GM12878 (cell line): ENCODE measurements around the gene SPA17. TPM values are rescaled to one million over a fixed set of nuclear protein-coding genes. Genes with fewer than 3 reads are reported as not detected.

Experiments used
- ATAC-seq: fragments of 200-7000 bp; cut with Tn5 transposase; 3 replicates; pipeline ENCODE4 v1.9.1; 2020; ENCODE audit warnings: mild to moderate bottlenecking, moderate library complexity
- BruUV-seq: library from RNA; stranded (reverse); fragments of 400-500 nt; replicated peaks from 2 replicates; lab custom pipeline; 2021; lab: Mats Ljungman, UMichigan
- CTCF ChIA-PET: fragments of 300-600 bp; sonication (Branson Sonifier 250); formaldehyde crosslinking; extraction: SDS; loops from one replicate; lab custom pipeline; 2021; ENCODE audit warnings: inconsistent platforms; lab: Yijun Ruan, JAX
- POLR2A ChIA-PET: fragments of 350-600 bp; formaldehyde crosslinking; extraction: SDS; loops from one replicate; lab custom pipeline; 2021; ENCODE audit warnings: inconsistent platforms; lab: Charles Lee
- RAD21 ChIA-PET: fragments of 300-600 bp; sonication (Branson Sonifier 250); formaldehyde crosslinking; loops from one replicate; lab custom pipeline; 2023; ENCODE audit warnings: antibody characterized with exemption; ENCODE audit not compliant: unreplicated experiment; lab: Charles Lee
- SMC1A ChIA-PET: fragments of 300-600 bp; sonication (Branson Sonifier 250); formaldehyde crosslinking; loops from one replicate; lab custom pipeline; 2023; ENCODE audit not compliant: unreplicated experiment, uncharacterized antibody; lab: Charles Lee
- DNase-seq: peaks from one replicate; pipeline ENCODE4 v3.0.0-alpha.2; 2011; ENCODE audit warnings: low read depth, low spot score
- FAIRE-seq: peaks from 3 replicates; lab custom pipeline; 2011; peaks lifted over from hg19 to GRCh38; lab: Jason Lieb, UNC
- H2AFZ ChIP-seq: 2 replicates; pipeline ENCODE4 v1.6.0; 2011; ENCODE audit warnings: low read depth, low read length, control low read depth; ENCODE audit not compliant: control insufficient read depth
- H3K27ac ChIP-seq: 2 replicates; pipeline ENCODE4 v1.5.1; 2011; ENCODE audit warnings: control low read depth; ENCODE audit not compliant: control insufficient read depth, insufficient read depth
- H3K27me3 ChIP-seq, 2 experiments: replicated peaks in 1 of 2; 2 replicates each; pipeline versions ENCODE4 v1.6.0 to v1.6.1; 2011; ENCODE audit warnings: low read length in 1 of 2; ENCODE audit not compliant: control insufficient read depth in 2 of 2, insufficient read depth in 2 of 2
- H3K36me3 ChIP-seq, 2 experiments: 2 replicates each; pipeline ENCODE4 v1.5.1; 2011; ENCODE audit warnings: low read length in 1 of 2; ENCODE audit not compliant: control insufficient read depth in 2 of 2, insufficient read depth in 2 of 2
- H3K4me1 ChIP-seq: 2 replicates; pipeline ENCODE4 v1.6.1; 2011; ENCODE audit warnings: mild to moderate bottlenecking, low read length, moderate library complexity, mixed read lengths; ENCODE audit not compliant: control insufficient read depth, insufficient read depth
- H3K4me2 ChIP-seq: 2 replicates; pipeline ENCODE4 v1.6.0; 2011; ENCODE audit warnings: control low read depth; ENCODE audit not compliant: control insufficient read depth, insufficient read depth
- H3K4me3 ChIP-seq: fragments of 200-600 bp; sonication (generic); 2 replicates; pipeline ENCODE4 v1.5.1; 2016
- H3K79me2 ChIP-seq: 2 replicates; pipeline ENCODE4 v1.6.0; 2011; ENCODE audit warnings: low read length; ENCODE audit not compliant: control insufficient read depth, insufficient read depth
- H3K9ac ChIP-seq: 2 replicates; pipeline ENCODE4 v1.8.0; 2011; ENCODE audit warnings: low read length, control low read depth, mixed read lengths; ENCODE audit not compliant: control insufficient read depth, insufficient read depth
- H3K9me3 ChIP-seq: replicated peaks from 3 replicates; pipeline ENCODE4 v1.5.1; 2011; ENCODE audit warnings: mild to moderate bottlenecking, low read length; ENCODE audit not compliant: control insufficient read depth, insufficient read depth
- H4K20me1 ChIP-seq: 2 replicates; pipeline ENCODE4 v1.6.0; 2011; ENCODE audit not compliant: control insufficient read depth, insufficient read depth
- CREM ChIP-seq: IDR thresholded peaks from 2 replicates; pipeline ENCODE4 v1.6.1; 2014; ENCODE audit warnings: antibody characterized with exemption, low read depth
- LARP7 ChIP-seq: fragments of 450-650 bp; IDR thresholded peaks from 2 replicates; pipeline ENCODE4 v1.6.1; 2017; ENCODE audit warnings: mild to moderate bottlenecking
- SUPT20H ChIP-seq: IDR thresholded peaks from 2 replicates; pipeline ENCODE4 v1.6.1; 2011; ENCODE audit warnings: low read depth, mild to moderate bottlenecking, low read length, moderate library complexity, borderline replicate concordance; ENCODE audit not compliant: control insufficient read depth
- WGBS: methylation state at CpG from one replicate; pipeline ENCODE4 v1.1.6; 2016; ENCODE audit warnings: low lambda C conversion rate; ENCODE audit not compliant: insufficient replicate concordance, insufficient coverage; ENCODE audit errors: missing lambda C conversion rate; 5-methylcytosine and 5-hydroxymethylcytosine counted together
- in situ Hi-C: fragments of 300-500 bp; cut with MboI; formaldehyde crosslinking; loops from 9 replicates; pipeline ENCODE4 v1.14.3; 2018; ENCODE audit warnings: mixed read lengths
- intact Hi-C: fragments of 100-400 bp; cut with micrococcal nuclease; formaldehyde crosslinking; loops from one replicate; pipeline ENCODE4 v1.14.2; 2022; ENCODE audit not compliant: unreplicated experiment
- polyA plus RNA-seq, 11 experiments: library from polyadenylated mRNA; depleted of rRNA in 4 of 11; unstranded in 6 of 11; stranded (reverse) in 5 of 11; fragments of >200 nt; fragmentation: Nextera tagmentation in 4 of 11; fragmentation: Illumina TruSeq in 1 of 11; extraction: Ambion mirVana in 4 of 11; extraction: Trizol in 1 of 11; gene quantifications; 1 replicate in 1 of 11; 2 replicates in 10 of 11; pipeline versions ENCODE4 v1.2.1 to v1.2.3, GENCODE V29; 2011 to 2016; ENCODE audit warnings: inconsistent platforms in 2 of 11, missing spikeins in 2 of 11, low read depth in 1 of 11
- total RNA-seq, 4 experiments: library from RNA; depleted of rRNA in 3 of 4; stranded (reverse); fragments of >200 nt in 3 of 4; fragmentation: Illumina TruSeq in 1 of 4; extraction: Trizol in 1 of 4; gene quantifications; 2 replicates each; pipeline versions ENCODE4 v1.2.1 to v1.2.3, GENCODE V29; 2013 to 2021
- TF ChIP-seq, protein P1 (sequence below), 3 experiments: IDR thresholded peaks in 2 of 3; conservative IDR thresholded peaks in 1 of 3; 2 replicates each; pipeline ENCODE4 v1.5.1; 2011; ENCODE audit warnings: low read depth in 3 of 3, low read length in 3 of 3, mild to moderate bottlenecking in 3 of 3, control low read depth in 2 of 3, moderate library complexity in 2 of 3, inconsistent platforms in 1 of 3, mixed read lengths in 1 of 3; ENCODE audit not compliant: control insufficient read depth in 2 of 3, insufficient read depth in 1 of 3; ENCODE audit errors: extremely low read depth in 1 of 3
- TF ChIP-seq, protein P2 (sequence below): fragments of 450-650 bp; IDR thresholded peaks from 2 replicates; pipeline ENCODE4 v1.6.1; 2014; ENCODE audit warnings: mild to moderate bottlenecking
- TF ChIP-seq, protein P3 (sequence below): fragments of 450-650 bp; IDR thresholded peaks from 2 replicates; pipeline ENCODE4 v1.6.1; 2017; ENCODE audit warnings: mild to moderate bottlenecking, moderate library complexity
- TF ChIP-seq, protein P4 (sequence below): fragments of 150-350 bp; IDR thresholded peaks from 2 replicates; pipeline ENCODE4 v1.6.1; 2014; ENCODE audit warnings: mild to moderate bottlenecking, low read depth, low read length

SPA17 gene
- total and polyA plus RNA-seq, 10 of the 15 experiments (the other 5 are each of a cell fraction or from before 2014, with no cell fraction given): 2.9 to 13.2 (median 8.5) TPM

DNA sequence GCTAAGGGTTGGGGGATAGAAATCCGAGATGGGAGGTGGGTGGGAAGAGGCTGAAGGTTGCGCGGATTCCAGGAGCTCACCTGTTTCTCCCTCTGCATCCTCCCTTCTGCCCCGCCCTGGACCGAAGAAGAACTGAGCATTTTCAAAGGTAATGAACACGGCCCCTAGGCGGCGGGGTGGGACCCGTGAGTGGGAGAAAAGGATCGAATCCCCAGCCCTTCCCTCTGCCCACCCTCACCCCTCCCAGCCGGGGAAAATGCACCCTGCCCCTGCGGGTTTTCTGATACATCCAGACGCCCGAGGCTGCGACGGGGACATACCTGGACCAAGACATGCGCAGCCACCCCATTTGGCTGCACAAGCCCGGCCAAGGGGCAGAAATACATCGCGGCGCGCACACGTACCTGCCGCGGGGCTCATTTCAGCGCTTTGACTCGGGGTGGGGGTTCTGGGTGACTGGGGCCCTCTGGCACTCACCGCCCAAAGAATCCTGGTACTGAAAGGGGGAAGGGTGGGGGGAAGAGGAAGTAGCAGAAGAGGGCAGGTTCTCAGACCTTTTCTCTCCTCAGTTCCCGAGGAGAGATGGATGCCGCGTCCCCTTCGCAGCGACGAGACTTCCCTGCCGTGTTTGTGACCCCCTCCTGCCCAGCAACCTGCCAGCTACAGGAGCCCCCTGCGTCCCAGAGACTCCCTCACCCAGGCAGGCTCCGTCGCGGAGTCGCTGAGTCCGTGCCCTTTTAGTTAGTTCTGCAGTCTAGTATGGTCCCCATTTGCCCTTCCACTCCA lies 72.3 kb downstream of the SPA17 start:
- H3K4me1 ChIP-seq: peaks cover 4% of the 10 kb centered on the region; the same call in 1 of the 2 replicates
- TF ChIP-seq LARP7 (no peak), CREM (no peak), SUPT20H (no peak)
- TF ChIP-seq, protein P1, sequence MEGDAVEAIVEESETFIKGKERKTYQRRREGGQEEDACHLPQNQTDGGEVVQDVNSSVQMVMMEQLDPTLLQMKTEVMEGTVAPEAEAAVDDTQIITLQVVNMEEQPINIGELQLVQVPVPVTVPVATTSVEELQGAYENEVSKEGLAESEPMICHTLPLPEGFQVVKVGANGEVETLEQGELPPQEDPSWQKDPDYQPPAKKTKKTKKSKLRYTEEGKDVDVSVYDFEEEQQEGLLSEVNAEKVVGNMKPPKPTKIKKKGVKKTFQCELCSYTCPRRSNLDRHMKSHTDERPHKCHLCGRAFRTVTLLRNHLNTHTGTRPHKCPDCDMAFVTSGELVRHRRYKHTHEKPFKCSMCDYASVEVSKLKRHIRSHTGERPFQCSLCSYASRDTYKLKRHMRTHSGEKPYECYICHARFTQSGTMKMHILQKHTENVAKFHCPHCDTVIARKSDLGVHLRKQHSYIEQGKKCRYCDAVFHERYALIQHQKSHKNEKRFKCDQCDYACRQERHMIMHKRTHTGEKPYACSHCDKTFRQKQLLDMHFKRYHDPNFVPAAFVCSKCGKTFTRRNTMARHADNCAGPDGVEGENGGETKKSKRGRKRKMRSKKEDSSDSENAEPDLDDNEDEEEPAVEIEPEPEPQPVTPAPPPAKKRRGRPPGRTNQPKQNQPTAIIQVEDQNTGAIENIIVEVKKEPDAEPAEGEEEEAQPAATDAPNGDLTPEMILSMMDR (IDR thresholded peaks at IDR 0.05 in 2 of 3, conservative IDR thresholded peaks at IDR 0.05 in 1 of 3; ENCODE audit: control insufficient read depth in 2 of 3, extremely low read depth in 1 of 3, insufficient read depth in 1 of 3, low read depth in 3 of 3, low read length in 3 of 3): peak; percentile 36 to 51 (median 41); a peak in 4 of 6 replicates
- TF ChIP-seq, protein P2, sequence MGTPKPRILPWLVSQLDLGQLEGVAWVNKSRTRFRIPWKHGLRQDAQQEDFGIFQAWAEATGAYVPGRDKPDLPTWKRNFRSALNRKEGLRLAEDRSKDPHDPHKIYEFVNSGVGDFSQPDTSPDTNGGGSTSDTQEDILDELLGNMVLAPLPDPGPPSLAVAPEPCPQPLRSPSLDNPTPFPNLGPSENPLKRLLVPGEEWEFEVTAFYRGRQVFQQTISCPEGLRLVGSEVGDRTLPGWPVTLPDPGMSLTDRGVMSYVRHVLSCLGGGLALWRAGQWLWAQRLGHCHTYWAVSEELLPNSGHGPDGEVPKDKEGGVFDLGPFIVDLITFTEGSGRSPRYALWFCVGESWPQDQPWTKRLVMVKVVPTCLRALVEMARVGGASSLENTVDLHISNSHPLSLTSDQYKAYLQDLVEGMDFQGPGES: no peak
- TF ChIP-seq, protein P3, sequence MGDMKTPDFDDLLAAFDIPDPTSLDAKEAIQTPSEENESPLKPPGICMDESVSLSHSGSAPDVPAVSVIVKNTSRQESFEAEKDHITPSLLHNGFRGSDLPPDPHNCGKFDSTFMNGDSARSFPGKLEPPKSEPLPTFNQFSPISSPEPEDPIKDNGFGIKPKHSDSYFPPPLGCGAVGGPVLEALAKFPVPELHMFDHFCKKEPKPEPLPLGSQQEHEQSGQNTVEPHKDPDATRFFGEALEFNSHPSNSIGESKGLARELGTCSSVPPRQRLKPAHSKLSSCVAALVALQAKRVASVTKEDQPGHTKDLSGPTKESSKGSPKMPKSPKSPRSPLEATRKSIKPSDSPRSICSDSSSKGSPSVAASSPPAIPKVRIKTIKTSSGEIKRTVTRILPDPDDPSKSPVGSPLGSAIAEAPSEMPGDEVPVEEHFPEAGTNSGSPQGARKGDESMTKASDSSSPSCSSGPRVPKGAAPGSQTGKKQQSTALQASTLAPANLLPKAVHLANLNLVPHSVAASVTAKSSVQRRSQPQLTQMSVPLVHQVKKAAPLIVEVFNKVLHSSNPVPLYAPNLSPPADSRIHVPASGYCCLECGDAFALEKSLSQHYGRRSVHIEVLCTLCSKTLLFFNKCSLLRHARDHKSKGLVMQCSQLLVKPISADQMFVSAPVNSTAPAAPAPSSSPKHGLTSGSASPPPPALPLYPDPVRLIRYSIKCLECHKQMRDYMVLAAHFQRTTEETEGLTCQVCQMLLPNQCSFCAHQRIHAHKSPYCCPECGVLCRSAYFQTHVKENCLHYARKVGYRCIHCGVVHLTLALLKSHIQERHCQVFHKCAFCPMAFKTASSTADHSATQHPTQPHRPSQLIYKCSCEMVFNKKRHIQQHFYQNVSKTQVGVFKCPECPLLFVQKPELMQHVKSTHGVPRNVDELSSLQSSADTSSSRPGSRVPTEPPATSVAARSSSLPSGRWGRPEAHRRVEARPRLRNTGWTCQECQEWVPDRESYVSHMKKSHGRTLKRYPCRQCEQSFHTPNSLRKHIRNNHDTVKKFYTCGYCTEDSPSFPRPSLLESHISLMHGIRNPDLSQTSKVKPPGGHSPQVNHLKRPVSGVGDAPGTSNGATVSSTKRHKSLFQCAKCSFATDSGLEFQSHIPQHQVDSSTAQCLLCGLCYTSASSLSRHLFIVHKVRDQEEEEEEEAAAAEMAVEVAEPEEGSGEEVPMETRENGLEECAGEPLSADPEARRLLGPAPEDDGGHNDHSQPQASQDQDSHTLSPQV: no peak
- TF ChIP-seq, protein P4, sequence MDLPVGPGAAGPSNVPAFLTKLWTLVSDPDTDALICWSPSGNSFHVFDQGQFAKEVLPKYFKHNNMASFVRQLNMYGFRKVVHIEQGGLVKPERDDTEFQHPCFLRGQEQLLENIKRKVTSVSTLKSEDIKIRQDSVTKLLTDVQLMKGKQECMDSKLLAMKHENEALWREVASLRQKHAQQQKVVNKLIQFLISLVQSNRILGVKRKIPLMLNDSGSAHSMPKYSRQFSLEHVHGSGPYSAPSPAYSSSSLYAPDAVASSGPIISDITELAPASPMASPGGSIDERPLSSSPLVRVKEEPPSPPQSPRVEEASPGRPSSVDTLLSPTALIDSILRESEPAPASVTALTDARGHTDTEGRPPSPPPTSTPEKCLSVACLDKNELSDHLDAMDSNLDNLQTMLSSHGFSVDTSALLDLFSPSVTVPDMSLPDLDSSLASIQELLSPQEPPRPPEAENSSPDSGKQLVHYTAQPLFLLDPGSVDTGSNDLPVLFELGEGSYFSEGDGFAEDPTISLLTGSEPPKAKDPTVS: no peak

More for the DNA sequence above, 72.3 kb downstream of the SPA17 start:
- WGBS: 4% methylated on average over 41 of the region's 41 CpGs
- FAIRE-seq (no peak), ATAC-seq (peak; percentile 57), DNase-seq (no peak)
- intact Hi-C loops (loop anchor here (1.0 kb wide), 1 partner anchor 12 kb away; no protein-coding TSS in a partner anchor), in situ Hi-C loops (no loop called here)
- no peaks in the 10 kb centered on the region for H3K36me3 ChIP-seq
- no peaks in the 10 kb centered on the region; a peak in 1 of 4 replicates for H3K27me3 ChIP-seq
- ChIA-PET POLR2A (interaction anchor here (0.9 to 1.9 kb wide), 8 partner anchors 8 to 123 kb away, joined by 3 to 12 read pairs (median 4); partner anchors contain the start of genes ESAM, MSANTD2 and TBRG1), CTCF (interaction anchor here (0.8 to 12.2 kb wide), 18 partner anchors 9 to 104 kb away, joined by 3 to 202 read pairs (median 7); partner anchors contain the start of genes ESAM, MSANTD2, SIAE and SPA17), RAD21 (interaction anchor here (0.6 to 2.5 kb wide), 14 partner anchors 10 to 91 kb away, joined by 3 to 34 read pairs (median 6); partner anchors contain the start of genes ESAM, MSANTD2, SIAE and SPA17), SMC1A (interaction anchor here (0.6 to 7.0 kb wide), 10 partner anchors 9 to 76 kb away, joined by 3 to 91 read pairs (median 4); partner anchors contain the start of genes ESAM, SIAE and SPA17)
- no peaks in the 10 kb centered on the region for H3K9me3 ChIP-seq
- H3K4me2 ChIP-seq: peak overlapping the region; percentile 99
- H2AFZ ChIP-seq: peak overlapping the region; percentile 98
- no peaks in the 10 kb centered on the region for H4K20me1 ChIP-seq
- peak overlapping the region; percentile 68 for H3K9ac ChIP-seq
- H3K79me2 ChIP-seq: no peaks in the 10 kb centered on the region
- peak overlapping the region; percentile 88 for H3K4me3 ChIP-seq
- BruUV-seq: TSS peak; percentile 63
- peak overlapping the region; percentile 53; the same call in 1 of the 2 replicates for H3K27ac ChIP-seq
